Amniotic epithelial cell (primary cell): Measurements from ENCODE around the gene PHF11.

Experiments used
- DNase-seq: peaks from one replicate; pipeline ENCODE4 v3.0.0-alpha.2; 2010; ENCODE audit warnings: low read depth

Gene PHF11

GRCh38 chr13:49498206-49498605 lies 2.5 kb downstream of the PHF11 start:
- no peak for DNase-seq

GRCh38 chr13:49499889-49500660 lies 4.3 kb downstream of the PHF11 start:
- peak; percentile 92 for DNase-seq

GRCh38 chr13:49502954-49503353 lies 7.2 kb downstream of the PHF11 start:
- peak; percentile 63 for DNase-seq

GRCh38 chr13:49503951-49504350 lies 8.2 kb downstream of the PHF11 start:
- no peak for DNase-seq

- DNase-seq = no peak
These were observed 16.8 kb downstream of the PHF11 start for GRCh38 chr13:49512578-49512977.

- DNase-seq = no peak
These were observed 20.7 kb downstream of the PHF11 start for GRCh38 chr13:49516467-49516866.

GRCh38 chr13:49517461-49517860 lies 21.7 kb downstream of the PHF11 start:
- DNase-seq = peak; percentile 22

GRCh38 chr13:49521224-49521623 lies 25.5 kb downstream of the PHF11 start:
- no peak for DNase-seq

- DNase-seq = no peak
These were observed 29.2 kb downstream of the PHF11 start for GRCh38 chr13:49524740-49525501.

GRCh38 chr13:49527123-49527522 lies 31.4 kb downstream of the PHF11 start:
- peak; percentile 23 for DNase-seq

GRCh38 chr13:49528161-49528560 lies 32.4 kb downstream of the PHF11 start:
- DNase-seq = no peak

GRCh38 chr13:49530457-49530856 lies 34.7 kb downstream of the PHF11 start:
- DNase-seq = no peak

GRCh38 chr13:49532593-49532992 lies 36.8 kb downstream of the PHF11 start:
- no peak for DNase-seq

- no peak for DNase-seq
These were observed 37.3 kb downstream of the PHF11 start for GRCh38 chr13:49533011-49533410.

- no peak for DNase-seq
These were observed 38.0 kb downstream of the PHF11 start for GRCh38 chr13:49533591-49534269.

- DNase-seq = no peak
These were observed 40.6 kb downstream of the PHF11 start for GRCh38 chr13:49536144-49536873.

- no peak for DNase-seq
These were observed 42.7 kb downstream of the PHF11 start for GRCh38 chr13:49538404-49538803.

GRCh38 chr13:49539313-49539712 lies 43.6 kb downstream of the PHF11 start:
- peak; percentile 19 for DNase-seq

GRCh38 chr13:49539746-49540145 lies 44.0 kb downstream of the PHF11 start:
- no peak for DNase-seq

- DNase-seq = peak; percentile 91
These were observed 44.8 kb downstream of the PHF11 start for GRCh38 chr13:49540552-49540951.

- DNase-seq = no peak
These were observed 47.9 kb downstream of the PHF11 start for GRCh38 chr13:49543656-49544055.

GRCh38 chr13:49545661-49546060 lies 49.9 kb downstream of the PHF11 start:
- DNase-seq = no peak
